WTC11 (cell line): ENCODE results near the gene ACKR3. TPM values are rescaled to one million over a fixed set of nuclear protein-coding genes. Genes with fewer than 3 reads are reported as not detected.

ENCODE experiments used
- ATAC-seq: fragments of 200-7000 bp; cut with Tn5 transposase; 2 replicates; pipeline ENCODE4 v1.10.0; 2021; ENCODE audit warnings: mild to moderate bottlenecking, moderate library complexity
- CTCF ChIA-PET: fragments of 300-600 bp; sonication (Branson Sonifier 250); formaldehyde crosslinking; loops from one replicate; lab custom pipeline; 2021; ENCODE audit warnings: antibody characterized with exemption; lab: Charles Lee
- POLR2A ChIA-PET: fragments of 350-600 bp; sonication (Branson Sonifier 250); formaldehyde crosslinking; loops from one replicate; lab custom pipeline; 2021; ENCODE audit warnings: antibody characterized with exemption; lab: Charles Lee
- DNase-seq: peaks from one replicate; pipeline ENCODE4 v3.0.0; 2021; ENCODE audit warnings: low spot score
- H3K27ac Mint-ChIP-seq: 2 replicates; pipeline ENCODE4 v1.8.0; 2021; ENCODE audit warnings: mixed read lengths
- H3K27me3 Mint-ChIP-seq: 2 replicates; pipeline ENCODE4 v1.8.0; 2021; ENCODE audit warnings: low read depth, mild to moderate bottlenecking, moderate library complexity, mixed read lengths
- H3K36me3 Mint-ChIP-seq: 2 replicates; pipeline ENCODE4 v1.8.0; 2021; ENCODE audit warnings: mixed read lengths
- H3K4me1 Mint-ChIP-seq: 2 replicates; pipeline ENCODE4 v1.8.0; 2022; ENCODE audit warnings: mixed read lengths
- H3K4me3 Mint-ChIP-seq: 2 replicates; pipeline ENCODE4 v1.8.0; 2021; ENCODE audit warnings: mild to moderate bottlenecking, moderate library complexity, mixed read lengths
- H3K9me3 Mint-ChIP-seq: 2 replicates; pipeline ENCODE4 v1.8.0; 2021; ENCODE audit warnings: mixed read lengths
- FOXJ3 ChIP-seq: sonication (generic); formaldehyde crosslinking; IDR thresholded peaks from 2 replicates; pipeline ENCODE4 v1.9.0; 2021; ENCODE audit warnings: missing genetic modification reagents, mild to moderate bottlenecking, borderline replicate concordance
- FOXK1 ChIP-seq: sonication (generic); formaldehyde crosslinking; IDR thresholded peaks from 2 replicates; pipeline ENCODE4 v1.8.0; 2022; ENCODE audit warnings: mild to moderate bottlenecking, moderate library complexity, missing genetic modification reagents
- GRHL2 ChIP-seq: fragments of 250-450 bp; sonication (Bioruptor Pico); IDR thresholded peaks from 2 replicates; pipeline ENCODE4 v1.8.0; 2022; ENCODE audit warnings: mild to moderate bottlenecking, moderate library complexity; ENCODE audit not compliant: insufficient replicate concordance, severe bottlenecking
- HMGA2 ChIP-seq: fragments of 250-450 bp; sonication (Bioruptor Pico); IDR thresholded peaks from 2 replicates; pipeline ENCODE4 v1.4.0; 2021; ENCODE audit warnings: mild to moderate bottlenecking, moderate library complexity
- JUN ChIP-seq: sonication (generic); formaldehyde crosslinking; IDR thresholded peaks from 2 replicates; pipeline ENCODE4 v1.8.0; 2023; ENCODE audit warnings: mild to moderate bottlenecking, missing genetic modification reagents
- NFATC4 ChIP-seq: fragments of 250-450 bp; sonication (Bioruptor Pico); IDR thresholded peaks from 2 replicates; pipeline ENCODE4 v1.9.0; 2021; ENCODE audit warnings: mild to moderate bottlenecking
- NFYB ChIP-seq: sonication (generic); formaldehyde crosslinking; conservative IDR thresholded peaks from 2 replicates; pipeline ENCODE4 v1.8.0; 2022; ENCODE audit warnings: low read depth, missing genetic modification reagents
- NR1H2 ChIP-seq: sonication (generic); formaldehyde crosslinking; IDR thresholded peaks from 2 replicates; pipeline ENCODE4 v1.9.0; 2021; ENCODE audit warnings: mild to moderate bottlenecking, moderate library complexity, missing genetic modification reagents
- TP53 ChIP-seq: sonication (generic); formaldehyde crosslinking; IDR thresholded peaks from 2 replicates; pipeline ENCODE4 v1.8.1; 2023; ENCODE audit warnings: mild to moderate bottlenecking, missing genetic modification reagents
- ZNF263 ChIP-seq: sonication (generic); formaldehyde crosslinking; IDR thresholded peaks from 2 replicates; pipeline ENCODE4 v1.8.1; 2022; ENCODE audit warnings: low read depth, mild to moderate bottlenecking, moderate library complexity, missing genetic modification reagents
- total RNA-seq: library from RNA; stranded (reverse); gene quantifications from 3 replicates; pipeline ENCODE4 v1.2.3, GENCODE V29; 2021
- TF ChIP-seq, protein P1 (sequence below): sonication (generic); formaldehyde crosslinking; IDR thresholded peaks from 2 replicates; pipeline ENCODE4 v1.8.1; 2022; ENCODE audit warnings: low read depth, mild to moderate bottlenecking, moderate library complexity, missing genetic modification reagents, borderline replicate concordance
- TF ChIP-seq, protein P2 (sequence below): sonication (generic); formaldehyde crosslinking; IDR thresholded peaks from 2 replicates; pipeline ENCODE4 v1.8.0; 2023; ENCODE audit warnings: mild to moderate bottlenecking, missing genetic modification reagents
- TF ChIP-seq, protein P3 (sequence below): sonication (generic); formaldehyde crosslinking; IDR thresholded peaks from 2 replicates; pipeline ENCODE4 v1.8.0; 2022; ENCODE audit warnings: mild to moderate bottlenecking, missing genetic modification reagents
- TF ChIP-seq, protein P4 (sequence below): sonication (generic); formaldehyde crosslinking; IDR thresholded peaks from 2 replicates; pipeline ENCODE4 v1.8.1; 2023; ENCODE audit warnings: mild to moderate bottlenecking, missing genetic modification reagents, borderline replicate concordance
- TF ChIP-seq, protein P5 (sequence below): sonication (generic); formaldehyde crosslinking; IDR thresholded peaks from 2 replicates; pipeline ENCODE4 v1.8.0; 2023; ENCODE audit warnings: missing genetic modification reagents
- TF ChIP-seq, protein P6 (sequence below): sonication (generic); formaldehyde crosslinking; conservative IDR thresholded peaks from 2 replicates; pipeline ENCODE4 v1.8.1; 2022; ENCODE audit warnings: mild to moderate bottlenecking, missing genetic modification reagents

The ACKR3 gene
- total RNA-seq, 1 experiment from 2014 or later, result 1.3 TPM

DNA sequence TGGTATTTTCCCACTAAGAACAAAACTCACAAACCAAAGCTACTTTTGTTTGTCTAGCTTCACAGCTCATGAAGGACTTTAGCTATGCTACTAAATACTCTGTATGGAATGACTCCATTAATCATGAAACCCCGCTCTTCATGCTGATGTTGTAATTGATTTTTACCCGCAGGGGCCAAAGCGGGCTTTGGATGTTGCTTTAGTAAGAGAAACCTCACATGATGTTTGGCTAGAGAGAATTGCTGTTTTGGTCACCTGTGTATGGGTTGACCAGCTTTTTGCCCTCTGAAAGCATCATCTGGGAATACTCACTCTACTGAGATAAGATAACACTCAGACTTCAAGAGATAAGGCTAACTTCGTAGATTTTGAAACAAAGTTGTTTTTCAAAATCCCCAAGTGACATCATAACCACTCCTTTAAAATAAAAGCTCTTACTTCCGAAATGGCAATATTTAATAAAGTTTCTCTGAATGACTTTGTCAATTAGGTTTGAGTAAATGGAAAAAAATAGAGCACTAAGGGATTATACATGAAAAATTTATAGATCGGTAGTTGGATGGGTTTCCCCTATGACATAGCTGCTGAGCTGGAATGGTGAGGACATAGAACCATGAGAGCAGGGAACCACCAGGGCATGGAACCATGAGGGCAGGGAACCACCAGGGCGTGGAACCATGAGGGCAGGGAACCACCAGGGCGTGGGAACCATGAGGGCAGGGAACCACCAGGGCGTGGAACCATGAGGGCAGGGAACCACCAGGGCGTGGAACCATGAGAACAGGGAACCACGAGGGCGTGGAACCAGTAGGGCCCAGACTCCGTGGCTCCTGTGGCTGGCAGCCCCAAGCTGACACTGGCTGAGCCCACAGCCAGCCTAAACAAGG, 31.9 kb downstream of the ACKR3 start:
- no peak for ATAC-seq
- Mint-ChIP-seq H3K27me3 (peaks cover 4% of the 10 kb centered on the region; the same call in 1 of the 2 replicates), H3K4me3 (no peak overlapping the region), H3K36me3 (no peaks in the 10 kb centered on the region), H3K9me3 (no peaks in the 10 kb centered on the region), H3K4me1 (peaks cover 7% of the 10 kb centered on the region), H3K27ac (no peak overlapping the region)
- no peak for DNase-seq
- CTCF ChIA-PET, result no interaction called here
- no peak for TF ChIP-seq JUN (CRISPR knock-in tag)
- no peak for TF ChIP-seq ZNF263 (CRISPR knock-in tag)
- TF ChIP-seq, protein P1, sequence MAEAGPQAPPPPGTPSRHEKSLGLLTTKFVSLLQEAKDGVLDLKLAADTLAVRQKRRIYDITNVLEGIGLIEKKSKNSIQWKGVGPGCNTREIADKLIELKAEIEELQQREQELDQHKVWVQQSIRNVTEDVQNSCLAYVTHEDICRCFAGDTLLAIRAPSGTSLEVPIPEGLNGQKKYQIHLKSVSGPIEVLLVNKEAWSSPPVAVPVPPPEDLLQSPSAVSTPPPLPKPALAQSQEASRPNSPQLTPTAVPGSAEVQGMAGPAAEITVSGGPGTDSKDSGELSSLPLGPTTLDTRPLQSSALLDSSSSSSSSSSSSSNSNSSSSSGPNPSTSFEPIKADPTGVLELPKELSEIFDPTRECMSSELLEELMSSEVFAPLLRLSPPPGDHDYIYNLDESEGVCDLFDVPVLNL (CRISPR knock-in tag), result no peak
- TF ChIP-seq FOXJ3, result no peak
- TF ChIP-seq, protein P2, sequence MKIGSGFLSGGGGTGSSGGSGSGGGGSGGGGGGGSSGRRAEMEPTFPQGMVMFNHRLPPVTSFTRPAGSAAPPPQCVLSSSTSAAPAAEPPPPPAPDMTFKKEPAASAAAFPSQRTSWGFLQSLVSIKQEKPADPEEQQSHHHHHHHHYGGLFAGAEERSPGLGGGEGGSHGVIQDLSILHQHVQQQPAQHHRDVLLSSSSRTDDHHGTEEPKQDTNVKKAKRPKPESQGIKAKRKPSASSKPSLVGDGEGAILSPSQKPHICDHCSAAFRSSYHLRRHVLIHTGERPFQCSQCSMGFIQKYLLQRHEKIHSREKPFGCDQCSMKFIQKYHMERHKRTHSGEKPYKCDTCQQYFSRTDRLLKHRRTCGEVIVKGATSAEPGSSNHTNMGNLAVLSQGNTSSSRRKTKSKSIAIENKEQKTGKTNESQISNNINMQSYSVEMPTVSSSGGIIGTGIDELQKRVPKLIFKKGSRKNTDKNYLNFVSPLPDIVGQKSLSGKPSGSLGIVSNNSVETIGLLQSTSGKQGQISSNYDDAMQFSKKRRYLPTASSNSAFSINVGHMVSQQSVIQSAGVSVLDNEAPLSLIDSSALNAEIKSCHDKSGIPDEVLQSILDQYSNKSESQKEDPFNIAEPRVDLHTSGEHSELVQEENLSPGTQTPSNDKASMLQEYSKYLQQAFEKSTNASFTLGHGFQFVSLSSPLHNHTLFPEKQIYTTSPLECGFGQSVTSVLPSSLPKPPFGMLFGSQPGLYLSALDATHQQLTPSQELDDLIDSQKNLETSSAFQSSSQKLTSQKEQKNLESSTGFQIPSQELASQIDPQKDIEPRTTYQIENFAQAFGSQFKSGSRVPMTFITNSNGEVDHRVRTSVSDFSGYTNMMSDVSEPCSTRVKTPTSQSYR (CRISPR knock-in tag), result no peak
- no peak for TF ChIP-seq NFATC4 (CRISPR knock-in tag)
- TF ChIP-seq NFYB (CRISPR knock-in tag), result no peak
- TF ChIP-seq, protein P3, sequence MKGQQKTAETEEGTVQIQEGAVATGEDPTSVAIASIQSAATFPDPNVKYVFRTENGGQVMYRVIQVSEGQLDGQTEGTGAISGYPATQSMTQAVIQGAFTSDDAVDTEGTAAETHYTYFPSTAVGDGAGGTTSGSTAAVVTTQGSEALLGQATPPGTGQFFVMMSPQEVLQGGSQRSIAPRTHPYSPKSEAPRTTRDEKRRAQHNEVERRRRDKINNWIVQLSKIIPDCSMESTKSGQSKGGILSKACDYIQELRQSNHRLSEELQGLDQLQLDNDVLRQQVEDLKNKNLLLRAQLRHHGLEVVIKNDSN (CRISPR knock-in tag), result no peak
- TF ChIP-seq FOXK1 (CRISPR knock-in tag), result no peak
- TF ChIP-seq HMGA2 (CRISPR knock-in tag), result no peak
- TF ChIP-seq, protein P4, sequence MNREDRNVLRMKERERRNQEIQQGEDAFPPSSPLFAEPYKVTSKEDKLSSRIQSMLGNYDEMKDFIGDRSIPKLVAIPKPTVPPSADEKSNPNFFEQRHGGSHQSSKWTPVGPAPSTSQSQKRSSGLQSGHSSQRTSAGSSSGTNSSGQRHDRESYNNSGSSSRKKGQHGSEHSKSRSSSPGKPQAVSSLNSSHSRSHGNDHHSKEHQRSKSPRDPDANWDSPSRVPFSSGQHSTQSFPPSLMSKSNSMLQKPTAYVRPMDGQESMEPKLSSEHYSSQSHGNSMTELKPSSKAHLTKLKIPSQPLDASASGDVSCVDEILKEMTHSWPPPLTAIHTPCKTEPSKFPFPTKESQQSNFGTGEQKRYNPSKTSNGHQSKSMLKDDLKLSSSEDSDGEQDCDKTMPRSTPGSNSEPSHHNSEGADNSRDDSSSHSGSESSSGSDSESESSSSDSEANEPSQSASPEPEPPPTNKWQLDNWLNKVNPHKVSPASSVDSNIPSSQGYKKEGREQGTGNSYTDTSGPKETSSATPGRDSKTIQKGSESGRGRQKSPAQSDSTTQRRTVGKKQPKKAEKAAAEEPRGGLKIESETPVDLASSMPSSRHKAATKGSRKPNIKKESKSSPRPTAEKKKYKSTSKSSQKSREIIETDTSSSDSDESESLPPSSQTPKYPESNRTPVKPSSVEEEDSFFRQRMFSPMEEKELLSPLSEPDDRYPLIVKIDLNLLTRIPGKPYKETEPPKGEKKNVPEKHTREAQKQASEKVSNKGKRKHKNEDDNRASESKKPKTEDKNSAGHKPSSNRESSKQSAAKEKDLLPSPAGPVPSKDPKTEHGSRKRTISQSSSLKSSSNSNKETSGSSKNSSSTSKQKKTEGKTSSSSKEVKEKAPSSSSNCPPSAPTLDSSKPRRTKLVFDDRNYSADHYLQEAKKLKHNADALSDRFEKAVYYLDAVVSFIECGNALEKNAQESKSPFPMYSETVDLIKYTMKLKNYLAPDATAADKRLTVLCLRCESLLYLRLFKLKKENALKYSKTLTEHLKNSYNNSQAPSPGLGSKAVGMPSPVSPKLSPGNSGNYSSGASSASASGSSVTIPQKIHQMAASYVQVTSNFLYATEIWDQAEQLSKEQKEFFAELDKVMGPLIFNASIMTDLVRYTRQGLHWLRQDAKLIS (CRISPR knock-in tag), result no peak
- no peak for TF ChIP-seq TP53 (CRISPR knock-in tag)
- TF ChIP-seq, protein P5, sequence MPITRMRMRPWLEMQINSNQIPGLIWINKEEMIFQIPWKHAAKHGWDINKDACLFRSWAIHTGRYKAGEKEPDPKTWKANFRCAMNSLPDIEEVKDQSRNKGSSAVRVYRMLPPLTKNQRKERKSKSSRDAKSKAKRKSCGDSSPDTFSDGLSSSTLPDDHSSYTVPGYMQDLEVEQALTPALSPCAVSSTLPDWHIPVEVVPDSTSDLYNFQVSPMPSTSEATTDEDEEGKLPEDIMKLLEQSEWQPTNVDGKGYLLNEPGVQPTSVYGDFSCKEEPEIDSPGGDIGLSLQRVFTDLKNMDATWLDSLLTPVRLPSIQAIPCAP, result no peak
- TF ChIP-seq NR1H2 (CRISPR knock-in tag), result no peak
- no peak for TF ChIP-seq GRHL2 (CRISPR knock-in tag)
- TF ChIP-seq, protein P6, sequence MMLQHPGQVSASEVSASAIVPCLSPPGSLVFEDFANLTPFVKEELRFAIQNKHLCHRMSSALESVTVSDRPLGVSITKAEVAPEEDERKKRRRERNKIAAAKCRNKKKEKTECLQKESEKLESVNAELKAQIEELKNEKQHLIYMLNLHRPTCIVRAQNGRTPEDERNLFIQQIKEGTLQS (CRISPR knock-in tag), result no peak
- POLR2A ChIA-PET, result no interaction called here
